Smooth muscle cell (in vitro differentiated cells): ENCODE data around the gene VPS9D1. TPM values are rescaled to one million over a fixed set of nuclear protein-coding genes. Genes with fewer than 3 reads are reported as not detected.

ENCODE experiments used
- DNase-seq: peaks from one replicate; lab custom pipeline; 2025; ENCODE audit not compliant: unreplicated experiment; lab: John Stamatoyannopoulos, UW
- H2AFZ ChIP-seq: fragments of 200-600 bp; sonication (generic); 2 replicates; pipeline ENCODE4 v1.6.0; 2016; ENCODE audit warnings: antibody characterized with exemption, low read depth, mild to moderate bottlenecking
- H3F3A ChIP-seq: fragments of 200-600 bp; sonication (generic); 2 replicates; pipeline ENCODE4 v1.6.0; 2017; ENCODE audit warnings: antibody characterized with exemption, low read depth
- H3K27ac ChIP-seq: fragments of 200-600 bp; sonication (generic); 2 replicates; pipeline ENCODE4 v1.5.1; 2016; ENCODE audit warnings: low read depth, mild to moderate bottlenecking
- H3K27me3 ChIP-seq: fragments of 200-600 bp; sonication (generic); 2 replicates; pipeline ENCODE4 v1.6.1; 2016; ENCODE audit warnings: low read depth, mild to moderate bottlenecking
- H3K36me3 ChIP-seq: fragments of 200-600 bp; sonication (generic); 2 replicates; pipeline ENCODE4 v1.5.1; 2016; ENCODE audit warnings: low read depth
- H3K4me1 ChIP-seq: fragments of 200-600 bp; sonication (generic); 2 replicates; pipeline ENCODE4 v1.5.1; 2016; ENCODE audit warnings: low read depth
- H3K4me2 ChIP-seq: fragments of 200-600 bp; sonication (generic); 2 replicates; pipeline ENCODE4 v1.6.0; 2016; ENCODE audit warnings: mild to moderate bottlenecking
- H3K4me3 ChIP-seq: fragments of 200-600 bp; sonication (generic); 2 replicates; pipeline ENCODE4 v1.5.1; 2016; ENCODE audit warnings: mild to moderate bottlenecking
- H3K79me2 ChIP-seq: fragments of 200-600 bp; sonication (generic); 2 replicates; pipeline ENCODE4 v1.6.0; 2016; ENCODE audit warnings: low read depth, mild to moderate bottlenecking
- H3K9ac ChIP-seq: fragments of 200-600 bp; sonication (generic); 2 replicates; pipeline ENCODE4 v1.6.0; 2016; ENCODE audit warnings: low read depth
- H3K9me3 ChIP-seq: fragments of 200-600 bp; sonication (generic); replicated peaks from 2 replicates; pipeline ENCODE4 v1.5.1; 2016; ENCODE audit warnings: low read depth
- H4K20me1 ChIP-seq: fragments of 200-600 bp; sonication (generic); 2 replicates; pipeline ENCODE4 v1.6.0; 2016; ENCODE audit warnings: low read depth
- WGBS: methylation state at CpG from one replicate; pipeline ENCODE4 v1.1.7; 2016; ENCODE audit warnings: low lambda C conversion rate; 5-methylcytosine and 5-hydroxymethylcytosine counted together
- polyA plus RNA-seq: library from polyadenylated mRNA; unstranded; fragments of >200 nt; fragmentation: Nextera tagmentation; extraction: Ambion mirVana; gene quantifications from 2 replicates; pipeline ENCODE4 v1.2.1, GENCODE V29; 2016
- total RNA-seq: library from RNA; depleted of rRNA; stranded (reverse); fragments of >200 nt; gene quantifications from 2 replicates; pipeline ENCODE4 v1.2.3, GENCODE V29; 2014
- TF ChIP-seq, protein P1 (sequence below): fragments of 200-600 bp; sonication (generic); IDR thresholded peaks from 2 replicates; pipeline ENCODE4 v1.5.1; 2017; ENCODE audit warnings: borderline replicate concordance, mild to moderate bottlenecking, antibody characterized with exemption; ENCODE audit not compliant: insufficient read depth, poor library complexity, severe bottlenecking

The VPS9D1 gene
- total and polyA plus RNA-seq, 2 experiments from 2014 or later: 10.6 to 15.7 TPM

- no peak for DNase-seq
- 12% methylated on average over 19 of the region's 22 CpGs for WGBS
Measured at GRCh38 chr16:89712274-89712781, 8.4 kb downstream of the VPS9D1 start.

GRCh38 chr16:89711601-89712273, 9.0 kb downstream of the VPS9D1 start:
- H3F3A ChIP-seq: no peaks in the 10 kb centered on the region
- peak overlapping the region; percentile 39 for H3K4me3 ChIP-seq
- H3K4me1 ChIP-seq: peaks cover 9% of the 10 kb centered on the region
- H3K27ac ChIP-seq: no peak overlapping the region
- no peaks in the 10 kb centered on the region for H3K9me3 ChIP-seq
- H4K20me1 ChIP-seq: no peaks in the 10 kb centered on the region
- TF ChIP-seq, protein P1, sequence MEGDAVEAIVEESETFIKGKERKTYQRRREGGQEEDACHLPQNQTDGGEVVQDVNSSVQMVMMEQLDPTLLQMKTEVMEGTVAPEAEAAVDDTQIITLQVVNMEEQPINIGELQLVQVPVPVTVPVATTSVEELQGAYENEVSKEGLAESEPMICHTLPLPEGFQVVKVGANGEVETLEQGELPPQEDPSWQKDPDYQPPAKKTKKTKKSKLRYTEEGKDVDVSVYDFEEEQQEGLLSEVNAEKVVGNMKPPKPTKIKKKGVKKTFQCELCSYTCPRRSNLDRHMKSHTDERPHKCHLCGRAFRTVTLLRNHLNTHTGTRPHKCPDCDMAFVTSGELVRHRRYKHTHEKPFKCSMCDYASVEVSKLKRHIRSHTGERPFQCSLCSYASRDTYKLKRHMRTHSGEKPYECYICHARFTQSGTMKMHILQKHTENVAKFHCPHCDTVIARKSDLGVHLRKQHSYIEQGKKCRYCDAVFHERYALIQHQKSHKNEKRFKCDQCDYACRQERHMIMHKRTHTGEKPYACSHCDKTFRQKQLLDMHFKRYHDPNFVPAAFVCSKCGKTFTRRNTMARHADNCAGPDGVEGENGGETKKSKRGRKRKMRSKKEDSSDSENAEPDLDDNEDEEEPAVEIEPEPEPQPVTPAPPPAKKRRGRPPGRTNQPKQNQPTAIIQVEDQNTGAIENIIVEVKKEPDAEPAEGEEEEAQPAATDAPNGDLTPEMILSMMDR: no peak
- DNase-seq: peak; percentile 7
- no peaks in the 10 kb centered on the region for H3K36me3 ChIP-seq
- no peaks in the 10 kb centered on the region for H3K79me2 ChIP-seq
- no peak overlapping the region for H2AFZ ChIP-seq
- WGBS: 10% methylated on average over 27 of the region's 48 CpGs
- H3K9ac ChIP-seq: peak overlapping the region; percentile 43
- peak overlapping the region; percentile 88 for H3K4me2 ChIP-seq
- no peaks in the 10 kb centered on the region for H3K27me3 ChIP-seq

More at GRCh38 chr16:89712274-89712781, 8.4 kb downstream of the VPS9D1 start:
- Histone ChIP-seq H3K4me1 (peaks cover 9% of the 10 kb centered on the region), H3K27ac (no peak overlapping the region), H3K4me3 (peak overlapping the region; percentile 39), H3K4me2 (peak overlapping the region; percentile 88), H3K9me3 (no peaks in the 10 kb centered on the region), H3K27me3 (no peaks in the 10 kb centered on the region), H3K36me3 (no peaks in the 10 kb centered on the region), H3K79me2 (no peaks in the 10 kb centered on the region), H2AFZ (no peak overlapping the region), H4K20me1 (no peaks in the 10 kb centered on the region), H3F3A (no peaks in the 10 kb centered on the region), H3K9ac (peak overlapping the region; percentile 43)
- TF ChIP-seq, protein P1: no peak

DNA sequence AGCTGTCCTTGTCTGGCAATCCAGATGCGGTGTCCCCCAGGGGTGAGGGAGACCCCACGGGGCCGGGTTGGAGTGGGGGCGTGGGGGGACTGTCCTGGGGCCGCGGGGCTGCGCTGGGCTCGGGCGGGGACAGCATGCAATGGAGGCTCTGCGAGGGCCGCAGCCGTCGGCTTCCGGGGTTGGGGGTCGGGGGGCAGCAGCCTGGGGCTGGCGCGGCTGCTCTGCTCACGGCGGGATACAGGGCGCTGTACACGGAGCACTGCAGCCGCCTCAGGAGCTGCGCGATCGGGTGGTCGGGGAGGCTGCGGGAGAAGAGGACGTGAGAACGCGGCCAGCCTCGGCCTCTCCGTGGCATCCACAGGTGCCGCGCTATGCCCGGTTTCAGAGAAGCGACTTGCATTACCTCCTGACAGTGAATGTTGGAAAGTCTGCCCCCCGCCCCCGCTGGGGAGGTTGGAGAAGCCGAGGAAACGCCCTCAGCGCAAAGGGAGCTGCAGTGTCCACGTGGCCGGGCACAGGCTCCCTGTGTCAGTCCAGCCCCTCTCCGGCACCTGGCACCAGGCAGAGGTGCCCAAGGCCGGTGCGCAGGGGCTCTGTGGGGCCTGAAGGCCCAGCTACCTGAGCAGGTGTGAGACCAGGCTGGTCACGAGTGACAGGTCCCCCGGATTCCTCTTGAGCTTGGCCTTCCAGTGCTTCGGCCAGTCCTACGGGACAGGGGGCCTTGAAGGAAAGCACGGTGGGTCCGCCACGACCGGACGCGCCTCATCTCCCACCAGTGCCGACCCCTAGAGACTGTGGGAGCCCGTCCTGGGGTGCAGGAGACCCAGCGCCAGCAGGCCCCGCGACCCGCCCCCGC, 9.8 kb downstream of the VPS9D1 start:
- Histone ChIP-seq H3K27me3 (no peaks in the 10 kb centered on the region), H3F3A (no peaks in the 10 kb centered on the region), H3K36me3 (no peaks in the 10 kb centered on the region), H3K9me3 (no peaks in the 10 kb centered on the region), H3K9ac (no peak overlapping the region), H3K4me1 (peaks cover 9% of the 10 kb centered on the region), H2AFZ (no peak overlapping the region), H3K79me2 (no peaks in the 10 kb centered on the region), H3K4me2 (no peak overlapping the region), H3K4me3 (no peak overlapping the region), H4K20me1 (no peaks in the 10 kb centered on the region), H3K27ac (no peak overlapping the region)
- 93% methylated on average over 36 of the region's 63 CpGs for WGBS
- TF ChIP-seq, protein P1: no peak
- no peak for DNase-seq
